GM23338 (cell line): ENCODE data around the gene ZBTB46.

Experiments used
- CTCF ChIP-seq, 2 experiments: fragments of 200-600 bp in 1 of 2; sonication (generic) in 1 of 2; conservative IDR thresholded peaks; 2 replicates each; pipeline versions ENCODE4 v1.5.1 to v1.6.1; 2016 to 2017; ENCODE audit warnings: antibody characterized with exemption in 2 of 2, low read depth in 2 of 2, mild to moderate bottlenecking in 2 of 2, moderate library complexity in 1 of 2
- EZH2 ChIP-seq: fragments of 200-600 bp; sonication (generic); IDR thresholded peaks from one replicate; pipeline ENCODE4 v1.8.0; 2017; ENCODE audit warnings: antibody characterized with exemption, mild to moderate bottlenecking, low read depth; ENCODE audit not compliant: unreplicated experiment
- EZH2phosphoT487 ChIP-seq: fragments of 200-600 bp; sonication (generic); IDR thresholded peaks from one replicate; pipeline ENCODE4 v1.8.1; 2018; ENCODE audit warnings: antibody characterized with exemption; ENCODE audit not compliant: unreplicated experiment
- POLR2AphosphoS5 ChIP-seq: IDR thresholded peaks from 2 replicates; pipeline ENCODE4 v1.6.1; 2016; ENCODE audit warnings: antibody characterized with exemption, low read depth
- REST ChIP-seq: IDR thresholded peaks from one replicate; pipeline ENCODE4 v1.6.1; 2018; ENCODE audit warnings: antibody characterized with exemption; ENCODE audit not compliant: unreplicated experiment

GRCh38 chr20:63787302-63787701 is 43.8 kb downstream of the ZBTB46 start:
- TF ChIP-seq CTCF (conservative IDR thresholded peaks at IDR 0.05; ENCODE audit: low read depth in 2 of 2): no peak
- TF ChIP-seq EZH2phosphoT487: no peak
- TF ChIP-seq REST: no peak
- no peak for TF ChIP-seq POLR2AphosphoS5
- TF ChIP-seq EZH2: no peak
